ENCODE data around the gene FRYL.

GRCh38 chr4:48651914-48652313 is 128.2 kb downstream of the FRYL start:
- TF ChIP-seq EZH2 (IDR thresholded peaks at IDR 0.05) = no peak
- TF ChIP-seq POLR2AphosphoS5 (IDR thresholded peaks at IDR 0.05; ENCODE audit: borderline replicate concordance, low read depth, low read length) = no peak
- no peak for TF ChIP-seq FOXP2 (optimal IDR thresholded peaks at IDR 0.05; ENCODE audit: control extremely low read depth, extremely low read length, insufficient read depth)

All from SK-N-MC (cell line).